Activated naive CD8-positive, alpha-beta T cell treated with anti-CD3 and anti-CD28 coated beads for 36 hours (primary cell): Measurements from ENCODE around the gene OTOF. TPM values are rescaled to one million over a fixed set of nuclear protein-coding genes. Genes with fewer than 3 reads are reported as not detected.

Source experiments
- DNase-seq: peaks from one replicate; pipeline ENCODE4 v3.0.0; 2021
- H3K27ac Mint-ChIP-seq: one replicate; pipeline ENCODE4 v1.8.0; 2022; ENCODE audit warnings: mild to moderate bottlenecking, moderate library complexity, mixed read lengths
- H3K27me3 Mint-ChIP-seq: one replicate; pipeline ENCODE4 v1.8.0; 2022; ENCODE audit warnings: mild to moderate bottlenecking, mixed read lengths
- H3K36me3 Mint-ChIP-seq: one replicate; pipeline ENCODE4 v1.8.0; 2021; ENCODE audit warnings: mild to moderate bottlenecking, mixed read lengths
- H3K4me1 Mint-ChIP-seq: one replicate; pipeline ENCODE4 v1.8.0; 2021; ENCODE audit warnings: mixed read lengths
- H3K4me3 Mint-ChIP-seq: one replicate; pipeline ENCODE4 v1.8.0; 2022; ENCODE audit warnings: mild to moderate bottlenecking, moderate library complexity, mixed read lengths
- H3K9me3 Mint-ChIP-seq: one replicate; pipeline ENCODE4 v1.8.0; 2022; ENCODE audit warnings: mixed read lengths
- total RNA-seq, 2 experiments: library from RNA; stranded (reverse); gene quantifications; one replicate each; pipeline ENCODE4 v1.2.3, GENCODE V29; 2021

OTOF gene
- total RNA-seq, 2 experiments from 2014 or later = 0.74 to 1.1 TPM

- no peaks in the 10 kb centered on the region for H3K27me3 Mint-ChIP-seq
- H3K36me3 Mint-ChIP-seq = no peaks in the 10 kb centered on the region
- no peaks in the 10 kb centered on the region for H3K4me1 Mint-ChIP-seq
Observed at GRCh38 chr2:26457695-26458364, 20.1 kb downstream of the OTOF start.

GRCh38 chr2:26457251-26457666 is 20.7 kb downstream of the OTOF start:
- Mint-ChIP-seq H3K36me3 (no peaks in the 10 kb centered on the region), H3K4me1 (no peaks in the 10 kb centered on the region), H3K27me3 (no peaks in the 10 kb centered on the region), H3K9me3 (no peaks in the 10 kb centered on the region), H3K27ac (no peak overlapping the region), H3K4me3 (no peak overlapping the region)
- DNase-seq = no peak

More at GRCh38 chr2:26457695-26458364, 20.1 kb downstream of the OTOF start:
- Mint-ChIP-seq H3K27ac (no peak overlapping the region), H3K4me3 (no peak overlapping the region), H3K9me3 (no peaks in the 10 kb centered on the region)
- no peak for DNase-seq

- no peaks in the 10 kb centered on the region for H3K36me3 Mint-ChIP-seq
- H3K27me3 Mint-ChIP-seq = no peaks in the 10 kb centered on the region
- no peaks in the 10 kb centered on the region for H3K4me1 Mint-ChIP-seq
- H3K27ac Mint-ChIP-seq = no peak overlapping the region
- H3K9me3 Mint-ChIP-seq = no peaks in the 10 kb centered on the region
- H3K4me3 Mint-ChIP-seq = no peak overlapping the region
- no peak for DNase-seq
Observed at GRCh38 chr2:26456440-26457250, 21.3 kb downstream of the OTOF start.

- Mint-ChIP-seq H3K27me3 (no peaks in the 10 kb centered on the region), H3K4me3 (no peak overlapping the region), H3K4me1 (no peaks in the 10 kb centered on the region), H3K9me3 (no peaks in the 10 kb centered on the region), H3K27ac (no peak overlapping the region), H3K36me3 (no peaks in the 10 kb centered on the region)
- no peak for DNase-seq
Observed at GRCh38 chr2:26455670-26456439, 22.1 kb downstream of the OTOF start.

GRCh38 chr2:26455037-26455669 is 22.8 kb downstream of the OTOF start:
- H3K36me3 Mint-ChIP-seq = no peaks in the 10 kb centered on the region
- H3K4me1 Mint-ChIP-seq = no peaks in the 10 kb centered on the region
- DNase-seq = no peak
- H3K9me3 Mint-ChIP-seq = no peaks in the 10 kb centered on the region
- H3K27me3 Mint-ChIP-seq = no peaks in the 10 kb centered on the region
- no peak overlapping the region for H3K4me3 Mint-ChIP-seq
- H3K27ac Mint-ChIP-seq = no peak overlapping the region

GRCh38 chr2:26454561-26455001 is 23.3 kb downstream of the OTOF start:
- Mint-ChIP-seq H3K27me3 (no peaks in the 10 kb centered on the region), H3K27ac (no peak overlapping the region), H3K9me3 (no peaks in the 10 kb centered on the region), H3K4me1 (no peaks in the 10 kb centered on the region), H3K36me3 (no peaks in the 10 kb centered on the region), H3K4me3 (no peak overlapping the region)
- no peak for DNase-seq

- H3K27ac Mint-ChIP-seq = no peak overlapping the region
- no peaks in the 10 kb centered on the region for H3K9me3 Mint-ChIP-seq
- no peaks in the 10 kb centered on the region for H3K36me3 Mint-ChIP-seq
- no peaks in the 10 kb centered on the region for H3K27me3 Mint-ChIP-seq
- DNase-seq = no peak
- H3K4me1 Mint-ChIP-seq = no peaks in the 10 kb centered on the region
- H3K4me3 Mint-ChIP-seq = no peak overlapping the region
Observed at GRCh38 chr2:26453421-26454329, 24.2 kb downstream of the OTOF start.

- Mint-ChIP-seq H3K9me3 (no peaks in the 10 kb centered on the region), H3K27me3 (no peaks in the 10 kb centered on the region), H3K27ac (no peak overlapping the region), H3K4me1 (no peaks in the 10 kb centered on the region), H3K36me3 (no peaks in the 10 kb centered on the region), H3K4me3 (no peak overlapping the region)
- DNase-seq = no peak
Observed at GRCh38 chr2:26451700-26452099, 26.2 kb downstream of the OTOF start.

- Mint-ChIP-seq H3K36me3 (no peaks in the 10 kb centered on the region), H3K4me3 (no peak overlapping the region), H3K9me3 (no peaks in the 10 kb centered on the region), H3K27ac (no peak overlapping the region), H3K27me3 (no peaks in the 10 kb centered on the region), H3K4me1 (no peaks in the 10 kb centered on the region)
- DNase-seq = no peak
Observed at GRCh38 chr2:26450031-26450635, 27.8 kb downstream of the OTOF start.

- Mint-ChIP-seq H3K4me3 (no peak overlapping the region), H3K9me3 (no peaks in the 10 kb centered on the region), H3K36me3 (no peaks in the 10 kb centered on the region), H3K27ac (no peak overlapping the region), H3K27me3 (no peaks in the 10 kb centered on the region), H3K4me1 (no peaks in the 10 kb centered on the region)
- DNase-seq = no peak
Observed at GRCh38 chr2:26449278-26450030, 28.5 kb downstream of the OTOF start.

GRCh38 chr2:26448651-26449050 is 29.3 kb downstream of the OTOF start:
- no peaks in the 10 kb centered on the region for H3K4me1 Mint-ChIP-seq
- no peaks in the 10 kb centered on the region for H3K27me3 Mint-ChIP-seq
- H3K4me3 Mint-ChIP-seq = no peak overlapping the region
- H3K36me3 Mint-ChIP-seq = no peaks in the 10 kb centered on the region
- H3K9me3 Mint-ChIP-seq = no peaks in the 10 kb centered on the region
- H3K27ac Mint-ChIP-seq = no peak overlapping the region
- DNase-seq = no peak

- no peak overlapping the region for H3K27ac Mint-ChIP-seq
- DNase-seq = no peak
Observed at GRCh38 chr2:26444236-26444635, 33.7 kb downstream of the OTOF start.

GRCh38 chr2:26442707-26443106 is 35.2 kb downstream of the OTOF start:
- Mint-ChIP-seq H3K4me1 (no peaks in the 10 kb centered on the region), H3K36me3 (no peaks in the 10 kb centered on the region), H3K27ac (no peak overlapping the region), H3K4me3 (no peak overlapping the region), H3K9me3 (no peaks in the 10 kb centered on the region), H3K27me3 (no peaks in the 10 kb centered on the region)
- DNase-seq = no peak

More at GRCh38 chr2:26444236-26444635, 33.7 kb downstream of the OTOF start:
- Mint-ChIP-seq H3K4me3 (no peak overlapping the region), H3K27me3 (no peaks in the 10 kb centered on the region), H3K4me1 (no peaks in the 10 kb centered on the region), H3K9me3 (no peaks in the 10 kb centered on the region), H3K36me3 (no peaks in the 10 kb centered on the region)
